ENCODE results near the gene FAF1.

The FAF1 gene

DNA sequence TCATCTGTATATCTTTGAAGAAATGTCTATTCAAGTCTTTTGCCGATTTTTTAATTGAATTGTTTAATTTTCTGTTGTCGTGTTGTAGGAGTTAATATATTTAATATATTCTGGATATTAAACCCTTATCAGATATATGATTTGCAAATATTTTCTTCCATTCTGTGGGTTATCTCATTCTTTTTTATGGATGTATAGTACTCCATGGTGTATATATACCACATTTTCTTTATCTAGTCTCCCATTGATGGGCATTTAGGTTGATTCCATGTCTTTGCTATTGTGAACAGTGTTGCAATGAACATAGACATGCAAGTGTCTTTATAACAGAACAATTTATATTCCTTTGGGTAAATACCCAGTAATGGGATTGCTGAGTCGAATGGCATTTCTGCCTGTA lies 436.5 kb downstream of the FAF1 start:
- Histone ChIP-seq H3K27me3 (ENCODE audit: control insufficient read depth, low read length) (no peaks in the 10 kb centered on the region), H3K4me2 (ENCODE audit: low read length) (no peak overlapping the region), H3K4me1 (ENCODE audit: control insufficient read depth, low read length) (no peaks in the 10 kb centered on the region), H3K36me3 (ENCODE audit: control insufficient read depth, low read length) (peaks cover 9% of the 10 kb centered on the region; the same call in 1 of the 2 replicates), H3K79me2 (ENCODE audit: control insufficient read depth, low read length) (no peaks in the 10 kb centered on the region), H4K20me1 (ENCODE audit: control insufficient read depth, insufficient read depth, low read depth, low read length) (no peaks in the 10 kb centered on the region), H3K27ac (ENCODE audit: low read depth, low read length) (no peak overlapping the region), H3F3A (ENCODE audit: control insufficient read depth, insufficient read depth) (no peaks in the 10 kb centered on the region), H3K4me3 (ENCODE audit: low read length) (no peak overlapping the region), H3K9me2 (replicated peaks; ENCODE audit: control insufficient read depth, low read length) (no peaks in the 10 kb centered on the region), H3K9me3 (ENCODE audit: control insufficient read depth, insufficient read depth, low read length) (no peaks in the 10 kb centered on the region)
- no peak for TF ChIP-seq EZH2phosphoT487 (IDR thresholded peaks at IDR 0.05; ENCODE audit: borderline replicate concordance, low read length)
- no peak for TF ChIP-seq CTCF (IDR thresholded peaks at IDR 0.05; ENCODE audit: low read depth, low read length, poor library complexity, severe bottlenecking)

GRCh38 chr1:50522691-50523342 lies 437.2 kb downstream of the FAF1 start:
- no peaks in the 10 kb centered on the region for H4K20me1 ChIP-seq (ENCODE audit: control insufficient read depth, insufficient read depth, low read depth, low read length)
- H3K27me3 ChIP-seq (ENCODE audit: control insufficient read depth, low read length): no peaks in the 10 kb centered on the region
- H3F3A ChIP-seq (ENCODE audit: control insufficient read depth, insufficient read depth): no peaks in the 10 kb centered on the region
- H3K36me3 ChIP-seq (ENCODE audit: control insufficient read depth, low read length): peaks cover 9% of the 10 kb centered on the region; the same call in 1 of the 2 replicates
- H3K4me1 ChIP-seq (ENCODE audit: control insufficient read depth, low read length): no peaks in the 10 kb centered on the region
- TF ChIP-seq CTCF (IDR thresholded peaks at IDR 0.05; ENCODE audit: low read depth, low read length, poor library complexity, severe bottlenecking): no peak
- no peak for TF ChIP-seq EZH2phosphoT487 (IDR thresholded peaks at IDR 0.05; ENCODE audit: borderline replicate concordance, low read length)
- no peak overlapping the region for H3K27ac ChIP-seq (ENCODE audit: low read depth, low read length)
- H3K4me3 ChIP-seq (ENCODE audit: low read length): no peak overlapping the region
- H3K79me2 ChIP-seq (ENCODE audit: control insufficient read depth, low read length): no peaks in the 10 kb centered on the region
- H3K9me3 ChIP-seq (ENCODE audit: control insufficient read depth, insufficient read depth, low read length): no peaks in the 10 kb centered on the region
- no peak overlapping the region for H3K4me2 ChIP-seq (ENCODE audit: low read length)
- H3K9me2 ChIP-seq (replicated peaks; ENCODE audit: control insufficient read depth, low read length): no peaks in the 10 kb centered on the region

GRCh38 chr1:50521703-50522102 lies 438.4 kb downstream of the FAF1 start:
- TF ChIP-seq CTCF (IDR thresholded peaks at IDR 0.05; ENCODE audit: low read depth, low read length, poor library complexity, severe bottlenecking) (no peak), EZH2phosphoT487 (IDR thresholded peaks at IDR 0.05; ENCODE audit: borderline replicate concordance, low read length) (no peak)
- no peak overlapping the region for H3K27ac ChIP-seq (ENCODE audit: low read depth, low read length)
- H3F3A ChIP-seq (ENCODE audit: control insufficient read depth, insufficient read depth): no peaks in the 10 kb centered on the region
- no peaks in the 10 kb centered on the region for H3K79me2 ChIP-seq (ENCODE audit: control insufficient read depth, low read length)
- H3K9me3 ChIP-seq (ENCODE audit: control insufficient read depth, insufficient read depth, low read length): no peaks in the 10 kb centered on the region
- no peaks in the 10 kb centered on the region for H3K4me1 ChIP-seq (ENCODE audit: control insufficient read depth, low read length)
- H3K9me2 ChIP-seq (replicated peaks; ENCODE audit: control insufficient read depth, low read length): no peaks in the 10 kb centered on the region
- H3K4me3 ChIP-seq (ENCODE audit: low read length): no peak overlapping the region
- H4K20me1 ChIP-seq (ENCODE audit: control insufficient read depth, insufficient read depth, low read depth, low read length): no peaks in the 10 kb centered on the region
- peaks cover 9% of the 10 kb centered on the region; the same call in 1 of the 2 replicates for H3K36me3 ChIP-seq (ENCODE audit: control insufficient read depth, low read length)
- H3K4me2 ChIP-seq (ENCODE audit: low read length): no peak overlapping the region
- no peaks in the 10 kb centered on the region for H3K27me3 ChIP-seq (ENCODE audit: control insufficient read depth, low read length)

Data from DOHH2 (cell line).